Measurements from ENCODE around the gene CPED1.

CPED1 gene

GRCh38 chr7:121126201-121126600 lies 137.7 kb downstream of the CPED1 start:
- TF ChIP-seq POLR2A (IDR thresholded peaks at IDR 0.05; ENCODE audit: low read depth, low read length) = no peak
- FAIRE-seq (no peak), DNase-seq (ENCODE audit: insufficient read length, low spot score) (no peak)

GRCh38 chr7:121126801-121127534 lies 138.5 kb downstream of the CPED1 start:
- no peak for TF ChIP-seq POLR2A (IDR thresholded peaks at IDR 0.05; ENCODE audit: low read depth, low read length)
- peak; percentile 11 for FAIRE-seq
- DNase-seq (ENCODE audit: insufficient read length, low spot score) = no peak

GRCh38 chr7:121132940-121133339 lies 144.4 kb downstream of the CPED1 start:
- no peak for DNase-seq (ENCODE audit: insufficient read length, low spot score)
- no peak for TF ChIP-seq POLR2A (IDR thresholded peaks at IDR 0.05; ENCODE audit: low read depth, low read length)
- no peak for FAIRE-seq

GRCh38 chr7:121133444-121133843 lies 144.9 kb downstream of the CPED1 start:
- FAIRE-seq (no peak), DNase-seq (ENCODE audit: insufficient read length, low spot score) (no peak)
- TF ChIP-seq POLR2A (IDR thresholded peaks at IDR 0.05; ENCODE audit: low read depth, low read length) = no peak

DNA sequence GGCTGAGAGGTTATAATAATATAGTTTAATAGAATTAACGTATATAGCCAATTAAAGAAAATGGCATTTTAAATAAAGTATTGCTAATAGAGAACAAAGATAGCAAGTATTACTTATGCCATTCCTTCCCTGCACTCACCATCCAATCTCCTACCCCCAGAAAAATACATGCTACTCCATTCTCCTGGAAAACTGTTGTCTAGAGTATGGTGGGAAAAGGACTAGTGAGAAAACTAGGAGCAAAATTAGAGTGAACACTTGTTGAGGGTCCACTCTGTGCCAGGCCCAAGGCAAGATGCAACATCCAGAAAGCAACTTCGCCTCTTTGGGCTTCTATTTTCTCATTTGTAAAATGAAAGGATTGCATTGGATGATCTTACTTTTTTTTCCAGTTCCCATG lies 149.1 kb downstream of the CPED1 start:
- FAIRE-seq (no peak), DNase-seq (ENCODE audit: insufficient read length, low spot score) (no peak)
- no peak for TF ChIP-seq POLR2A (IDR thresholded peaks at IDR 0.05; ENCODE audit: low read depth, low read length)

DNA sequence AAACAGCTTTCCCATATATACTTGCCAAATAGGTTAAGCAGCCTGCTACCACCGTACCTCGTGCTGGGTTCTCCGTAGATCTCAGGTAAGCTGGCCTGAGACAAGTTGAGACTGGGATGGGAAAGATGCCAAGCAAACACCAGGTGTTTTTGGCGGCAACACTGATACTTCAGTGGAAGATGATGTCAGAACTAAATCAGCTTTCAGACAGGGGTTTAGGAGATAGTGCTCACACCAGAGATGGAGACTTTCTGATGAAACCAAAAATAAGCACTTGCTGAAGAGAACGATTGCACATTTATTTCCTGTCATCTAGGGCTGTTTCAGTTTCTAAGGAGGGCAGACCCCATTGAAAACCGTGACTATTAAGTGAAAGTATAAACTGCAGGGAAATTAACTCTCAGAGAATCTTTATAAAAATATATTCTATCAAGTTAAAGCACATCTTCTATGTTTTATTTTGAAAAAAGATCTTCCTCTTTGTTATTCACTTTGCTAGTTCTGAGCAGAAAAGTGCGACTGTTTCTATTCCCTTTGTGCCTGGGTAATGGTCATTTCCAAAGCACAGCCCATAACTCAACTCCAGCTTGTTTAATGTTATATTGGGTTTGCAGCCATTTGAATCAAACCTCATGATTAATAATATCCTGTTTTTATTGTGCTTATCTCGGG lies 149.9 kb downstream of the CPED1 start:
- no peak for FAIRE-seq
- DNase-seq (ENCODE audit: insufficient read length, low spot score) = no peak
- no peak for TF ChIP-seq POLR2A (IDR thresholded peaks at IDR 0.05; ENCODE audit: low read depth, low read length)

DNA sequence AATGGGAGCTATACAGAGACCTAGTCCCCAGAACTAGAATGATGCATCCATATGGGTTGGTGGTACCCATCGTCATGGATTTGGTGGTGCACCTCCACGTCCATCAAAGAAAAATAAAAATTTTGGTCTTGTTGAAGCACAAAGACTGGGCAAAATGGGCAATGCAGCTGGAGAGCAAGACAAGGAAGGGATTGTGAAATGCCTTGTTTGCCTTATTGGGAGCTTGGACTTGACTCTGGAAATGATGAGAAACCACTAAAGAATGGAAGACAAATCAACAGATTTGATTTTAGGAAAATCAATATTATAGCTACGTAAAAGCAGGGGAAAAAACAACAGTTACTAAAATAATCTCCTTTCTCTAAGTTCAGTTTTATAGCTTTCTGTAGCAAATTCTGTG lies 150.9 kb downstream of the CPED1 start:
- FAIRE-seq = no peak
- DNase-seq (ENCODE audit: insufficient read length, low spot score) = no peak
- no peak for TF ChIP-seq POLR2A (IDR thresholded peaks at IDR 0.05; ENCODE audit: low read depth, low read length)

DNA sequence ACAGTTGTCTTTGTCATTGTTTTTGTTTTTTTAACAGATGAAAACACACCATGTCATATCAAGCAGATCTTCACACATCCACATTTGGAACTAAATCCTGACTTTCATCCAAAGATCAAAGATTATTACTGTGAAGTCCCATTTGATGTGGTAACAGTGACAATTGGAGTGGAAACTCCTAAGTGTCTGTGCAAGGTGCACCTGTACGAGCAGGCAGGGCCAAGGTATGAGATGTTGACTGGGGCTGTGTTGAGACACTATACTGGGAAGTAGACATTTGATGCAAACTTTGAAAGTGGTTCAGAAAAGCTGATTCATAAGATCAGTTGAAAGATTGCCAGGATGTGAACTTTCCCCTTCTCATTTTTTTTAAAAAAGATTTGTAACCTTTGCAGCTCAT lies 152.3 kb downstream of the CPED1 start:
- no peak for FAIRE-seq

GRCh38 chr7:121151774-121152221 lies 163.3 kb downstream of the CPED1 start:
- no peak for DNase-seq (ENCODE audit: insufficient read length, low spot score)
- no peak for FAIRE-seq
- no peak for TF ChIP-seq POLR2A (IDR thresholded peaks at IDR 0.05; ENCODE audit: low read depth, low read length)

More for the DNA sequence above, 152.3 kb downstream of the CPED1 start:
- no peak for DNase-seq (ENCODE audit: insufficient read length, low spot score)
- TF ChIP-seq POLR2A (IDR thresholded peaks at IDR 0.05; ENCODE audit: low read depth, low read length) = no peak

DNA sequence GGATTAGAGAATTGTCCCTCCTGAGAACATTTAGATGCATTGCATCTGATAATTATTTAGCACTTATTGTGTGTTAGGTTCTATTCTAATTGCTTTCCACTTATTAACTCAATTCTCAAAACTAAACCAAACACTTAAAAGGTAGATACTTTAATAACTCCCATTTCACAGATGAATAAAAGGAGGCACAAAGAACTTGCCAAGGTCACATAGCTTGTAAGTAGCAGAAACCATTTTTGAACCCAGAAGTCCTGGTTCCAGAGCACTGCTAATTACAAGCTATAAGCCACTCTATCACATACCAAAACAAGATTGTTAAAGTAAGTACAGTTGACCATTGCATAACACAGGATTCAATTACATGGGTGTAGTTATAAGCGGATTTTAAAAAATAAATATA lies 164.9 kb downstream of the CPED1 start:
- no peak for FAIRE-seq
- no peak for DNase-seq (ENCODE audit: insufficient read length, low spot score)
- no peak for TF ChIP-seq POLR2A (IDR thresholded peaks at IDR 0.05; ENCODE audit: low read depth, low read length)

GRCh38 chr7:121153995-121154394 lies 165.5 kb downstream of the CPED1 start:
- no peak for FAIRE-seq
- no peak for TF ChIP-seq POLR2A (IDR thresholded peaks at IDR 0.05; ENCODE audit: low read depth, low read length)

GRCh38 chr7:121156825-121157224 lies 168.3 kb downstream of the CPED1 start:
- no peak for TF ChIP-seq POLR2A (IDR thresholded peaks at IDR 0.05; ENCODE audit: low read depth, low read length)
- FAIRE-seq (no peak), DNase-seq (ENCODE audit: insufficient read length, low spot score) (no peak)

More at GRCh38 chr7:121153995-121154394, 165.5 kb downstream of the CPED1 start:
- no peak for DNase-seq (ENCODE audit: insufficient read length, low spot score)

GRCh38 chr7:121157341-121157751 lies 168.8 kb downstream of the CPED1 start:
- no peak for TF ChIP-seq POLR2A (IDR thresholded peaks at IDR 0.05; ENCODE audit: low read depth, low read length)
- DNase-seq (ENCODE audit: insufficient read length, low spot score) = no peak
- no peak for FAIRE-seq

- FAIRE-seq (peak; percentile 6), DNase-seq (ENCODE audit: insufficient read length, low spot score) (no peak)
- no peak for TF ChIP-seq POLR2A (IDR thresholded peaks at IDR 0.05; ENCODE audit: low read depth, low read length)
Observed at GRCh38 chr7:121157885-121158590, 169.5 kb downstream of the CPED1 start.

Measured in H54 (cell line).